Fibroblast of lung (primary cell): ENCODE data around the gene ATP10A.

ENCODE experiments used
- EZH2 ChIP-seq: IDR thresholded peaks from 2 replicates; pipeline ENCODE4 v1.5.1; 2012; ENCODE audit warnings: low read length, control low read depth, mild to moderate bottlenecking; ENCODE audit errors: missing control alignments
- TF ChIP-seq, protein P1 (sequence below), 2 donors: IDR thresholded peaks in 1 of 2; conservative IDR thresholded peaks in 1 of 2; 1 replicate in 1 of 2; 2 replicates in 1 of 2; pipeline ENCODE4 v1.5.1; 2011 to 2012; ENCODE audit warnings: low read length in 2 of 2, control low read depth in 1 of 2, inconsistent platforms in 1 of 2, low read depth in 1 of 2, mild to moderate bottlenecking in 1 of 2

DNA sequence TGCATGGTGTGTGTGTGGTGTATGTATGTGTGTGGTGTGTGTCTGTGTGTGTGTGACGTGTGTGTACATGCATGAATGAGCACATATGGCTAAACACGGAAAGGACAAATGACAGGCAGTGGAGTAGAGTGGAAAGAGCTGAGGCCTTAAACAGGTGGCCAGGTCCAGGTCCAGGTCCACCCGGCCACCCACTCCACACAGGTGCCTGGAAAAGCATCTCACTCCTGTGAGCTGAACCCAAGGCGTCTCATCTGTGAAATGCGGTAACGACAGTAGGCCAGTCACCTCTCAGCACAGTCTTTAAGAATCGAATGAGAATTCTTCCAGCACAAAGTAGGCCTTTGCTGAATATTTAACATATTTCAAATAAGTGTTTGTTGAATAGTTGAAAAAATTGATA is 58.7 kb downstream of the ATP10A start:
- TF ChIP-seq, protein P1, sequence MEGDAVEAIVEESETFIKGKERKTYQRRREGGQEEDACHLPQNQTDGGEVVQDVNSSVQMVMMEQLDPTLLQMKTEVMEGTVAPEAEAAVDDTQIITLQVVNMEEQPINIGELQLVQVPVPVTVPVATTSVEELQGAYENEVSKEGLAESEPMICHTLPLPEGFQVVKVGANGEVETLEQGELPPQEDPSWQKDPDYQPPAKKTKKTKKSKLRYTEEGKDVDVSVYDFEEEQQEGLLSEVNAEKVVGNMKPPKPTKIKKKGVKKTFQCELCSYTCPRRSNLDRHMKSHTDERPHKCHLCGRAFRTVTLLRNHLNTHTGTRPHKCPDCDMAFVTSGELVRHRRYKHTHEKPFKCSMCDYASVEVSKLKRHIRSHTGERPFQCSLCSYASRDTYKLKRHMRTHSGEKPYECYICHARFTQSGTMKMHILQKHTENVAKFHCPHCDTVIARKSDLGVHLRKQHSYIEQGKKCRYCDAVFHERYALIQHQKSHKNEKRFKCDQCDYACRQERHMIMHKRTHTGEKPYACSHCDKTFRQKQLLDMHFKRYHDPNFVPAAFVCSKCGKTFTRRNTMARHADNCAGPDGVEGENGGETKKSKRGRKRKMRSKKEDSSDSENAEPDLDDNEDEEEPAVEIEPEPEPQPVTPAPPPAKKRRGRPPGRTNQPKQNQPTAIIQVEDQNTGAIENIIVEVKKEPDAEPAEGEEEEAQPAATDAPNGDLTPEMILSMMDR (conservative IDR thresholded peaks at IDR 0.05 in 1 of 2, IDR thresholded peaks at IDR 0.05 in 1 of 2; ENCODE audit: low read depth in 1 of 2, low read length in 2 of 2), result no peak
- no peak for TF ChIP-seq EZH2
